Tibial nerve (tissue), 4 donors: ENCODE measurements around the gene ASMTL.

Source experiments
- EP300 ChIP-seq, 2 donors: sonication (generic); formaldehyde crosslinking; IDR thresholded peaks; one replicate each; pipeline ENCODE4 v1.6.1; 2017; ENCODE audit warnings: antibody characterized with exemption in 2 of 2, mild to moderate bottlenecking in 1 of 2
- POLR2A ChIP-seq, 2 donors: fragments of 450-650 bp; IDR thresholded peaks; one replicate each; pipeline ENCODE4 v1.6.1; 2017; ENCODE audit warnings: antibody characterized with exemption in 2 of 2, mild to moderate bottlenecking in 2 of 2, moderate library complexity in 2 of 2
- TF ChIP-seq, protein P1 (sequence below), 5 experiments: fragments of 200-600 bp in 3 of 5; fragments of 450-650 bp in 2 of 5; sonication (generic) in 3 of 5; IDR thresholded peaks; one replicate each; pipeline ENCODE4 v1.5.1; 2016 to 2019; ENCODE audit warnings: antibody characterized with exemption in 5 of 5, mild to moderate bottlenecking in 3 of 5, moderate library complexity in 2 of 5

DNA sequence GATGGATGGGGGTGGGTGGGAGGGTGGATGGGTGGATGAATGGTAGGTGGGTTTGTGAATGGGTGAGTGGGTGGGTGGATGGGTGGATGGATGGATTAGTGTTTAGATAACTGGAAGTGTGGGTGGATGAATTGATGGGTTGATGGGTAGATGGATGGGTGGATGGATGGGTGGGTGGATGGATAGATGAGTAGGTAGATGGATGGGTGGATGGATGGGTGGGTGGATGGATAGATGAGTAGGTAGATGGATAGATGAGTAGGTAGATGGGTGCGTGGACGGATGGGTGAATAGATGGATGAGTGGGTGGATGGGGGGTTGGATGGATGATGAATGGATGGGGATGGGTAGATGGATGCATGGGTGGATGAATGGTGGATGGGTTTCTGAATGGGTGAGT, 20.3 kb upstream of the ASMTL start:
- TF ChIP-seq, protein P1, sequence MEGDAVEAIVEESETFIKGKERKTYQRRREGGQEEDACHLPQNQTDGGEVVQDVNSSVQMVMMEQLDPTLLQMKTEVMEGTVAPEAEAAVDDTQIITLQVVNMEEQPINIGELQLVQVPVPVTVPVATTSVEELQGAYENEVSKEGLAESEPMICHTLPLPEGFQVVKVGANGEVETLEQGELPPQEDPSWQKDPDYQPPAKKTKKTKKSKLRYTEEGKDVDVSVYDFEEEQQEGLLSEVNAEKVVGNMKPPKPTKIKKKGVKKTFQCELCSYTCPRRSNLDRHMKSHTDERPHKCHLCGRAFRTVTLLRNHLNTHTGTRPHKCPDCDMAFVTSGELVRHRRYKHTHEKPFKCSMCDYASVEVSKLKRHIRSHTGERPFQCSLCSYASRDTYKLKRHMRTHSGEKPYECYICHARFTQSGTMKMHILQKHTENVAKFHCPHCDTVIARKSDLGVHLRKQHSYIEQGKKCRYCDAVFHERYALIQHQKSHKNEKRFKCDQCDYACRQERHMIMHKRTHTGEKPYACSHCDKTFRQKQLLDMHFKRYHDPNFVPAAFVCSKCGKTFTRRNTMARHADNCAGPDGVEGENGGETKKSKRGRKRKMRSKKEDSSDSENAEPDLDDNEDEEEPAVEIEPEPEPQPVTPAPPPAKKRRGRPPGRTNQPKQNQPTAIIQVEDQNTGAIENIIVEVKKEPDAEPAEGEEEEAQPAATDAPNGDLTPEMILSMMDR (IDR thresholded peaks at IDR 0.05), result no peak
- TF ChIP-seq POLR2A (IDR thresholded peaks at IDR 0.05) (no peak), EP300 (IDR thresholded peaks at IDR 0.05) (no peak)
